Activated B cell treated with CpG ODN at 0.5 μM for 24 hours (primary cell): ENCODE measurements around the gene SYTL1. TPM values are rescaled to one million over a fixed set of nuclear protein-coding genes. Genes with fewer than 3 reads are reported as not detected.

Source experiments
- ATAC-seq: fragments of 200-7000 bp; cut with Tn5 transposase; one replicate; pipeline ENCODE4 v1.10.0; 2021; ENCODE audit warnings: low read depth, mild to moderate bottlenecking, moderate library complexity
- CTCF ChIA-PET: fragments of 350-600 bp; sonication (Branson Sonifier 250); formaldehyde crosslinking; loops from one replicate; lab custom pipeline; 2021; ENCODE audit warnings: antibody characterized with exemption; lab: Charles Lee
- POLR2A ChIA-PET: fragments of 350-600 bp; sonication (Branson Sonifier 250); formaldehyde crosslinking; loops from one replicate; lab custom pipeline; 2021; ENCODE audit warnings: antibody characterized with exemption; lab: Charles Lee
- DNase-seq: peaks from one replicate; pipeline ENCODE4 v3.0.0; 2022
- H3K27ac Mint-ChIP-seq: one replicate; pipeline ENCODE4 v1.8.0; 2020; ENCODE audit warnings: mixed read lengths
- H3K27me3 Mint-ChIP-seq: one replicate; pipeline ENCODE4 v1.8.0; 2021; ENCODE audit warnings: mixed read lengths
- H3K36me3 Mint-ChIP-seq: one replicate; pipeline ENCODE4 v1.8.0; 2021; ENCODE audit warnings: low read depth, mixed read lengths
- H3K4me1 Mint-ChIP-seq: one replicate; pipeline ENCODE4 v1.8.0; 2021; ENCODE audit warnings: mixed read lengths
- H3K4me3 Mint-ChIP-seq: one replicate; pipeline ENCODE4 v1.8.0; 2020; ENCODE audit warnings: mild to moderate bottlenecking, mixed read lengths
- H3K9me3 Mint-ChIP-seq: one replicate; pipeline ENCODE4 v1.8.0; 2020; ENCODE audit warnings: mixed read lengths
- intact Hi-C: fragments of 100-400 bp; cut with micrococcal nuclease; formaldehyde crosslinking; loops from one replicate; pipeline ENCODE4 v1.15.1; 2024
- total RNA-seq: library from RNA; stranded (reverse); gene quantifications from 2 replicates; pipeline ENCODE4 v1.2.3, GENCODE V29; 2022
- TF ChIP-seq, protein P1 (sequence below): fragments of 200-600 bp; IDR thresholded peaks from one replicate; pipeline ENCODE4 v1.8.0; 2022; ENCODE audit warnings: antibody characterized with exemption, mild to moderate bottlenecking

SYTL1 gene
- total RNA-seq, 1 donor from 2014 or later, result 76.0 TPM

DNA sequence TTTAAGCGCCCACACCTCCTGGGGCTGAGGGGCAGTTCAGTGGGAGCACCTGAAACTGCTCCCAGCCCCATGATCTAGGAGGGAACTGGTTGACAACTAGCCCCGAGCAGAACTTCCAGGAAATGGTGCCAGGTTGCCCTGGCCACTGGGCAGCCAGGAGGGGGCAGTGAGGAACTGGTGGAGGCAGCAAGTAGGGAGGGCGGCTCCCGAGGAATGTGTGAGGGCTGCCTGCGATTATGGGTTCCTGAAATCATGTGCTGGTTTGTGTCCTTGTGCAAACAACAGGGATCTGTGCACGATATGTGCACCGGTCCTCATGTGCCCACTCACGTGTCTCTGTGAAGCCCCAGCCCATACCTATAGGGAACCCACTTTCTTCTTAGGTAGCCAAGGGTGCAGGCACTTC is 60.5 kb downstream of the SYTL1 start:
- Mint-ChIP-seq H3K9me3 (no peaks in the 10 kb centered on the region), H3K4me1 (peaks cover 53% of the 10 kb centered on the region), H3K27me3 (no peaks in the 10 kb centered on the region), H3K36me3 (peaks cover 12% of the 10 kb centered on the region), H3K4me3 (peak overlapping the region; percentile 72), H3K27ac (peak overlapping the region; percentile 91)
- TF ChIP-seq, protein P1, sequence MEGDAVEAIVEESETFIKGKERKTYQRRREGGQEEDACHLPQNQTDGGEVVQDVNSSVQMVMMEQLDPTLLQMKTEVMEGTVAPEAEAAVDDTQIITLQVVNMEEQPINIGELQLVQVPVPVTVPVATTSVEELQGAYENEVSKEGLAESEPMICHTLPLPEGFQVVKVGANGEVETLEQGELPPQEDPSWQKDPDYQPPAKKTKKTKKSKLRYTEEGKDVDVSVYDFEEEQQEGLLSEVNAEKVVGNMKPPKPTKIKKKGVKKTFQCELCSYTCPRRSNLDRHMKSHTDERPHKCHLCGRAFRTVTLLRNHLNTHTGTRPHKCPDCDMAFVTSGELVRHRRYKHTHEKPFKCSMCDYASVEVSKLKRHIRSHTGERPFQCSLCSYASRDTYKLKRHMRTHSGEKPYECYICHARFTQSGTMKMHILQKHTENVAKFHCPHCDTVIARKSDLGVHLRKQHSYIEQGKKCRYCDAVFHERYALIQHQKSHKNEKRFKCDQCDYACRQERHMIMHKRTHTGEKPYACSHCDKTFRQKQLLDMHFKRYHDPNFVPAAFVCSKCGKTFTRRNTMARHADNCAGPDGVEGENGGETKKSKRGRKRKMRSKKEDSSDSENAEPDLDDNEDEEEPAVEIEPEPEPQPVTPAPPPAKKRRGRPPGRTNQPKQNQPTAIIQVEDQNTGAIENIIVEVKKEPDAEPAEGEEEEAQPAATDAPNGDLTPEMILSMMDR, result no peak
- no peak for DNase-seq
- ChIA-PET POLR2A (interaction anchor here (0.6 to 2.7 kb wide), 13 partner anchors 16 to 265 kb away, joined by 3 to 22 read pairs (median 5); partner anchors contain the start of genes AHDC1 and WASF2), CTCF (interaction anchor here (1.2 to 4.3 kb wide), 19 partner anchors 8 to 267 kb away, joined by 3 to 47 read pairs (median 6); partner anchors contain the start of gene AHDC1)
- ATAC-seq, result no peak
- intact Hi-C loops, result loop anchor here (2.0 to 5.0 kb wide), 2 partner anchors 36 to 325 kb away; partner anchors contain the start of gene FAM76A

DNA sequence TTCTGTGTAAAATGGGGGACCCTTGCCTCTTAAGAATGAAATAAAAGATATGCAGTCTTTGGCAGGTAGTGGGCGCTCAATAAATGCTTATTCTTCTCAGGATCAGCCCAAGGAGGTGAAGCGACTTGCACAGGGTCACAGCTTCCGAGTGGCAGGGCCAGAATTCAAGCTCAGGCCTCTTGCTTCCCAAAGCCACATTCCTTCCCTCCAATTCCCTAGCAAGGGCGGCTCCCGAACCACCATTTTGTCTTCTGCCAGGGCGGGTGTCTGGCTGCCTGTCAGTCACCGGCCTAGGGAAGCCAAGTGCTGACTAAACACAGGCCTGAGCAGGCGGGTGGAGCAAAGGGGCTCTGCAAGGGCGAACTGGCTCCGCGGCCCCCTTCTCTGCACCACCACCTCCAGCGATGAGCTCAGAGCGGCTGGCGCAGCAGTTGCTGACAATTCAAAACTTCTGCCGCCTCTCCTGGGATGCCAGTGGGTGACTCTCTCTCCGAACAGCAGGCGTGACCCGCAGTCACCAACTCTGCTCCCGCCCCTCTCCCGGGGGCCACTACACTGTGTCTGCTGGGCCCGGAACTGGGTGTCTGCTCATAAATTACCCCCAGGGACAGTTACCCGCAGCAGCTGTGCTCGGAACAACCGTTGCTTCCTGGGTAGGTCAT is 61.4 kb downstream of the SYTL1 start:
- Mint-ChIP-seq H3K27ac (peak overlapping the region; percentile 91), H3K4me3 (peak overlapping the region; percentile 72), H3K4me1 (peaks cover 61% of the 10 kb centered on the region), H3K36me3 (peaks cover 20% of the 10 kb centered on the region), H3K27me3 (no peaks in the 10 kb centered on the region), H3K9me3 (no peaks in the 10 kb centered on the region)
- CTCF ChIA-PET, result interaction anchor here (0.8 to 4.3 kb wide), 24 partner anchors 9 to 269 kb away, joined by 3 to 47 read pairs (median 5); partner anchors contain the start of genes AHDC1, IFI6 and WASF2
- TF ChIP-seq, protein P1, result no peak
- POLR2A ChIA-PET, result interaction anchor here (0.6 to 2.7 kb wide), 21 partner anchors 13 to 259 kb away, joined by 3 to 22 read pairs (median 5); partner anchors contain the start of genes AHDC1, SYTL1 and WASF2
- peak; percentile 65 for DNase-seq
- intact Hi-C loops, result loop anchor here (1.0 to 5.0 kb wide), 8 partner anchors 13 to 324 kb away; partner anchors contain the start of genes FAM76A and WASF2
- ATAC-seq, result peak; percentile 82

Other genes with a start within 250 kb of the SYTL1 start
- gene SLC9A1, start 186.9 kb upstream of the SYTL1 start, total RNA-seq, result 12.2 and 13.6 TPM in 2 replicates
- gene WDTC1, start 107.4 kb upstream of the SYTL1 start, total RNA-seq, result 62.8 and 65.1 TPM in 2 replicates
- 39.3 and 43.0 TPM in 2 replicates for gene TMEM222, start 19.9 kb upstream of the SYTL1 start, total RNA-seq
- 4.6 and 7.4 TPM in 2 replicates for gene MAP3K6, start 24.9 kb downstream of the SYTL1 start, total RNA-seq
- gene FCN3, start 32.8 kb downstream of the SYTL1 start, total RNA-seq, result not detected in 2 replicates
- gene CD164L2, start 41.3 kb downstream of the SYTL1 start, total RNA-seq, result 0.16 TPM in 1 of 2 replicates, not detected in the other
- gene GPR3, start 50.6 kb downstream of the SYTL1 start, total RNA-seq, result 0.11 TPM in 1 of 2 replicates, not detected in the other
- gene WASF2, start 148.1 kb downstream of the SYTL1 start, total RNA-seq, result 136 and 137 TPM in 2 replicates